Fibroblast of mammary gland (primary cell): ENCODE results near the gene LY6G6D.

Source experiments
- DNase-seq: peaks from one replicate; pipeline ENCODE4 v3.0.0-alpha.2; 2010; ENCODE audit warnings: low read depth
- H3K4me3 ChIP-seq: 2 replicates; pipeline ENCODE4 v1.5.1; 2011; ENCODE audit warnings: low read depth, mild to moderate bottlenecking, low read length, moderate library complexity; ENCODE audit not compliant: control insufficient read depth
- CTCF ChIP-seq: conservative IDR thresholded peaks from 2 replicates; pipeline ENCODE4 v1.5.1; 2011; ENCODE audit warnings: low read depth, low read length, inconsistent platforms; ENCODE audit not compliant: control insufficient read depth, insufficient read depth

Gene LY6G6D

GRCh38 chr6:31752739-31753319 is 37.7 kb downstream of the LY6G6D start:
- DNase-seq, result peak; percentile 91
- H3K4me3 ChIP-seq, result no peak overlapping the region
- TF ChIP-seq CTCF, result no peak

DNA sequence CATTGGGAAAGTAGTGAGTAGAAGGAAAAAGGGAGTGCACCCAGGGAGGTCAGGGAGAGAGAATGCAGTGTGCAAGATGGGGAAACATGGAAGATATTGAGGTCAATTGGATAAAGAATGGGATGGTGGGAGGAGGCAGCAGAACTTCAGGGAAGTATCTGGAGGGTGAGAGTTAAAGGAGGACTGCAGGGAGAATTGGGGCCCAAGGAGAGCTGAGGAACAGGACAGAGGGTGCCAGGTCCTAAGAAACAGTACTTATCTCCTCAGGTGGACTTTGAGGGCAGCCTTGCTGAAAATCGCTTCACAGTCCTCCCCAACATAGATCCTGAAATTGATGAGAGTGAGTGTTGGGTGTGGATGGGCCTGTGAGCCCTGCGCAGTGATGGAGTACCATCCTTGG is 43.1 kb downstream of the LY6G6D start:
- H3K4me3 ChIP-seq, result no peak overlapping the region
- TF ChIP-seq CTCF, result no peak
- DNase-seq, result no peak

DNA sequence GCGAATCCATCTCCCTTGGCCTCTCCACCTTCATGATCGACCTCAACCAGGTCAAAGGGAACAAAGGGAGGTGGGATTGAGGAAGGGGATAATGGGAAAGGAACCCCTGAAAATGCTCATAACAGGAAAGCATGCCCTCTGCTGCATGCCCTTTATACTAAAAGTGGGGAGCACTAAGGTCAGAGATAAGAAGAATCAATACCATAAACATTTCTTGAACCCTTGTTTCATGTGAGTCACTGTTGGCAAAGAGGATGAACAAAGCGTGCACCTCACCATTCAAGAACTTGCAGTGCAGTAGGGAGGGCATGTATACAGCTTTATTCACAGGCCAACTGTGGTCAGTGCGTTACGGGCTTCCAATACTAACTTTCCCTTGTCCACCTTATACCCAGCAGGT is 45.6 kb downstream of the LY6G6D start:
- H3K4me3 ChIP-seq, result no peak overlapping the region
- no peak for DNase-seq
- TF ChIP-seq CTCF, result no peak

- no peak for TF ChIP-seq CTCF
- H3K4me3 ChIP-seq, result no peak overlapping the region
- no peak for DNase-seq
Observed at GRCh38 chr6:31761343-31761742, 46.2 kb downstream of the LY6G6D start.

- DNase-seq, result no peak
- TF ChIP-seq CTCF, result no peak
- H3K4me3 ChIP-seq, result no peak within 1 kb of the TSS
Observed at GRCh38 chr6:31762356-31762755, 47.2 kb downstream of the LY6G6D start, which contains the start of gene SAPCD1. SAPCD1 (plus strand) TSS chr6:31762656; CDS start chr6:31763055, 399 bp downstream.

- DNase-seq, result no peak
- TF ChIP-seq CTCF, result no peak
- no peak overlapping the region for H3K4me3 ChIP-seq
Observed at GRCh38 chr6:31762878-31763618, 47.9 kb downstream of the LY6G6D start.
